B cell (primary cell): Measurements from ENCODE around the gene ALG10.

Experiments
- CTCF ChIP-seq: fragments of 200-600 bp; IDR thresholded peaks from one replicate; pipeline ENCODE4 v1.8.0; 2022; ENCODE audit warnings: antibody characterized with exemption, mild to moderate bottlenecking
- EZH2 ChIP-seq: IDR thresholded peaks from 2 replicates; pipeline ENCODE4 v1.6.1; 2012; ENCODE audit warnings: borderline replicate concordance, low read depth, mild to moderate bottlenecking, moderate library complexity, low read length; ENCODE audit not compliant: insufficient read depth, poor library complexity, severe bottlenecking

GRCh38 chr12:34030591-34030990 lies 8.3 kb downstream of the ALG10 start:
- TF ChIP-seq CTCF = no peak
- TF ChIP-seq EZH2 = no peak
